Measurements from ENCODE around the gene GLP1R. TPM values are rescaled to one million over a fixed set of nuclear protein-coding genes. Genes with fewer than 3 reads are reported as not detected.

Gene GLP1R
- total RNA-seq, 4 donors from 2014 or later, result not detected

DNA sequence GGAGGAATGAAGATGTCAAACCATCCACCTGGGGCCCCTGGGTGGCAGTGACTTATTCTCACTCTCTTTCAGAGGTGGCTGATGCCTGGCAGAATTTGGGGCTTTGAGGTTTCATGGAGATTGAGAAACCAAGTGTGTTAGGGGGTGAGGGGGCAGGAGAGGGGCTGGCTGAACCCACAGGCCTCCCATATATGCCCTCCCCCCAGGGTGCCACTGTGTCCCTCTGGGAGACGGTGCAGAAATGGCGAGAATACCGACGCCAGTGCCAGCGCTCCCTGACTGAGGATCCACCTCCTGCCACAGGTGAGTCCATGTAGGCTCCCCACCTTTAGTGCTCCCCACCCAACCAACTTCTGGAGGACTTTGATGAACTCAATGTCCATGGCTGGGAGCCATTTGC is 7.6 kb downstream of the GLP1R start:
- WGBS, result 93% methylated on average over 5 of the region's 5 CpGs
- Histone ChIP-seq H3K27me3 (peaks cover 0 to 46% (median 0%) of the 10 kb centered on the region in 4 donors), H3K27ac (replicated peaks in 1 of 4) (no peak overlapping the region), H3K36me3 (no peaks in the 10 kb centered on the region), H3K4me1 (no peaks in the 10 kb centered on the region), H3K4me3 (no peak overlapping the region), H3K9me3 (no peaks in the 10 kb centered on the region)
- no peak for DNase-seq (ENCODE audit: extremely low spot score)
- TF ChIP-seq POLR2A (IDR thresholded peaks at IDR 0.05; ENCODE audit: low read depth) (no peak), POLR2AphosphoS5 (IDR thresholded peaks at IDR 0.05) (no peak), EP300 (IDR thresholded peaks at IDR 0.05) (no peak)
- TF ChIP-seq, protein P1, sequence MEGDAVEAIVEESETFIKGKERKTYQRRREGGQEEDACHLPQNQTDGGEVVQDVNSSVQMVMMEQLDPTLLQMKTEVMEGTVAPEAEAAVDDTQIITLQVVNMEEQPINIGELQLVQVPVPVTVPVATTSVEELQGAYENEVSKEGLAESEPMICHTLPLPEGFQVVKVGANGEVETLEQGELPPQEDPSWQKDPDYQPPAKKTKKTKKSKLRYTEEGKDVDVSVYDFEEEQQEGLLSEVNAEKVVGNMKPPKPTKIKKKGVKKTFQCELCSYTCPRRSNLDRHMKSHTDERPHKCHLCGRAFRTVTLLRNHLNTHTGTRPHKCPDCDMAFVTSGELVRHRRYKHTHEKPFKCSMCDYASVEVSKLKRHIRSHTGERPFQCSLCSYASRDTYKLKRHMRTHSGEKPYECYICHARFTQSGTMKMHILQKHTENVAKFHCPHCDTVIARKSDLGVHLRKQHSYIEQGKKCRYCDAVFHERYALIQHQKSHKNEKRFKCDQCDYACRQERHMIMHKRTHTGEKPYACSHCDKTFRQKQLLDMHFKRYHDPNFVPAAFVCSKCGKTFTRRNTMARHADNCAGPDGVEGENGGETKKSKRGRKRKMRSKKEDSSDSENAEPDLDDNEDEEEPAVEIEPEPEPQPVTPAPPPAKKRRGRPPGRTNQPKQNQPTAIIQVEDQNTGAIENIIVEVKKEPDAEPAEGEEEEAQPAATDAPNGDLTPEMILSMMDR (IDR thresholded peaks at IDR 0.05), result no peak
- intact Hi-C loops (cut with DNase I), result no loop called here

DNA sequence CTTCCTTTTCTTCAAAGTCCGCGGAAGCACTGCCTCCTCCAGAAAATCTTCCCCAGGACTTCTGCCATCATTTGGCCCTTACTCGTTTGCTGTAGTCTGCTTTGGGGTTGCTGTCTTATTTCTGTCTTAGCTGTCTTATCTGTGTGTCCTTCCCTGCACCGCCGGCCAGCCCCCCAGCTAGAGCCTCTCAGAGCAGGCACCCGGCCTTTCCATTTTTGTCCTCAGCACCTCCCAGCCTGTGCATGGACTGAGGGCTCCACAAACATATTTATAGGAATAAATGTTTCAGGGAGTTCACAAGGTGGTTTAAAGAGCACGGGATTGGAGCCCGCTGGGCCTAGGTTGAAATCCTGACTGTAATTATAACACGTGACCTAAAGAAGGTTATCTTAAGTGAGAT is 8.1 kb downstream of the GLP1R start:
- H3K27me3 ChIP-seq, result peaks cover 0 to 46% (median 0%) of the 10 kb centered on the region in 4 donors
- no peak overlapping the region for H3K4me3 ChIP-seq
- H3K4me1 ChIP-seq, result no peaks in the 10 kb centered on the region
- 92% methylated on average over 9 of the region's 9 CpGs for WGBS
- TF ChIP-seq, protein P1 (IDR thresholded peaks at IDR 0.05), result no peak
- TF ChIP-seq POLR2AphosphoS5 (IDR thresholded peaks at IDR 0.05), result no peak
- no peak for TF ChIP-seq EP300 (IDR thresholded peaks at IDR 0.05)
- TF ChIP-seq POLR2A (IDR thresholded peaks at IDR 0.05; ENCODE audit: low read depth), result no peak
- no peak overlapping the region for H3K27ac ChIP-seq (replicated peaks in 1 of 4)
- no peak for DNase-seq (ENCODE audit: extremely low spot score)
- H3K36me3 ChIP-seq, result no peaks in the 10 kb centered on the region
- intact Hi-C loops (cut with DNase I), result no loop called here
- no peaks in the 10 kb centered on the region for H3K9me3 ChIP-seq

GRCh38 chr6:39057251-39058155 is 8.9 kb downstream of the GLP1R start:
- DNase-seq (ENCODE audit: extremely low spot score), result no peak
- intact Hi-C loops (cut with DNase I), result no loop called here
- Histone ChIP-seq H3K9me3 (no peaks in the 10 kb centered on the region), H3K27ac (replicated peaks in 1 of 4) (no peak overlapping the region), H3K4me3 (no peak overlapping the region), H3K36me3 (no peaks in the 10 kb centered on the region), H3K27me3 (peaks cover 0 to 50% (median 0%) of the 10 kb centered on the region in 4 donors), H3K4me1 (no peaks in the 10 kb centered on the region)
- 57% methylated on average over 9 of the region's 17 CpGs for WGBS
- TF ChIP-seq POLR2AphosphoS5 (IDR thresholded peaks at IDR 0.05) (no peak), EP300 (IDR thresholded peaks at IDR 0.05) (no peak), POLR2A (IDR thresholded peaks at IDR 0.05; ENCODE audit: low read depth) (no peak)
- TF ChIP-seq, protein P1 (IDR thresholded peaks at IDR 0.05), result no peak

- intact Hi-C loops (cut with DNase I), result no loop called here
- H3K27me3 ChIP-seq, result peaks cover 0 to 48% (median 0%) of the 10 kb centered on the region in 4 donors
- WGBS, result 83% methylated on average over 4 of the region's 6 CpGs
- H3K9me3 ChIP-seq, result no peaks in the 10 kb centered on the region
- H3K27ac ChIP-seq (replicated peaks in 1 of 4), result no peak overlapping the region
- H3K36me3 ChIP-seq, result no peaks in the 10 kb centered on the region
- DNase-seq (ENCODE audit: extremely low spot score), result no peak
- no peak overlapping the region for H3K4me3 ChIP-seq
- H3K4me1 ChIP-seq, result no peaks in the 10 kb centered on the region
- no peak for TF ChIP-seq EP300 (IDR thresholded peaks at IDR 0.05)
- no peak for TF ChIP-seq POLR2A (IDR thresholded peaks at IDR 0.05; ENCODE audit: low read depth)
- TF ChIP-seq POLR2AphosphoS5 (IDR thresholded peaks at IDR 0.05), result no peak
These were observed 10.0 kb downstream of the GLP1R start for GRCh38 chr6:39058471-39059147.

Measured in esophagus muscularis mucosa (tissue), 4 donors.